Erythroblast (primary cell): Measurements from ENCODE around the gene SNX18.

Experiments
- GATA1 ChIP-seq: IDR thresholded peaks from 2 replicates; pipeline ENCODE4 v1.6.1; 2011; ENCODE audit warnings: low read depth, mild to moderate bottlenecking, control low read depth, low read length, moderate library complexity
- POLR2A ChIP-seq: IDR thresholded peaks from 2 replicates; pipeline ENCODE4 v1.6.1; 2011; ENCODE audit warnings: mild to moderate bottlenecking, low read length

GRCh38 chr5:54521856-54522479 lies 4.4 kb downstream of the SNX18 start:
- TF ChIP-seq POLR2A (no peak), GATA1 (no peak)
